GM23338 (cell line): ENCODE results near the gene USP1. TPM values are rescaled to one million over a fixed set of nuclear protein-coding genes. Genes with fewer than 3 reads are reported as not detected.
A peak's percentile ranks its signal among the peaks of the same experiment; 100 is the strongest.

Experiments
- ATAC-seq: fragments of 200-7000 bp; cut with Tn5 transposase; 3 replicates; pipeline ENCODE4 v1.9.1; 2020
- DNase-seq: peaks from one replicate; pipeline ENCODE4 v3.0.0-alpha.2; 2015; ENCODE audit warnings: low spot score
- H2AFZ ChIP-seq: fragments of 200-600 bp; sonication (generic); 2 replicates; pipeline ENCODE4 v1.8.0; 2016; ENCODE audit warnings: antibody characterized with exemption, mild to moderate bottlenecking, moderate library complexity
- H3F3A ChIP-seq: fragments of 200-600 bp; sonication (generic); replicated peaks from 2 replicates; pipeline ENCODE4 v1.8.0; 2017; ENCODE audit warnings: antibody characterized with exemption, mixed run types, low read depth
- H3K27ac ChIP-seq: fragments of 200-600 bp; sonication (generic); 2 replicates; pipeline ENCODE4 v1.6.1; 2016; ENCODE audit warnings: low read depth
- H3K27me3 ChIP-seq: fragments of 200-600 bp; sonication (generic); 2 replicates; pipeline ENCODE4 v1.8.0; 2016; ENCODE audit warnings: mild to moderate bottlenecking, mixed run types, moderate library complexity; ENCODE audit not compliant: insufficient read depth
- H3K36me3 ChIP-seq: fragments of 200-600 bp; sonication (generic); 2 replicates; pipeline ENCODE4 v1.8.0; 2016; ENCODE audit warnings: mild to moderate bottlenecking; ENCODE audit not compliant: insufficient read depth
- H3K4me1 ChIP-seq: fragments of 200-600 bp; sonication (generic); 2 replicates; pipeline ENCODE4 v1.8.0; 2016; ENCODE audit warnings: mild to moderate bottlenecking, moderate library complexity; ENCODE audit not compliant: insufficient read depth
- H3K4me2 ChIP-seq: fragments of 200-600 bp; sonication (generic); 2 replicates; pipeline ENCODE4 v1.7.1; 2017; ENCODE audit warnings: mixed run types
- H3K4me3 ChIP-seq: fragments of 200-600 bp; sonication (generic); 2 replicates; pipeline ENCODE4 v1.6.1; 2016; ENCODE audit warnings: mixed run types
- H3K79me2 ChIP-seq: fragments of 200-600 bp; sonication (generic); replicated peaks from 2 replicates; pipeline ENCODE4 v1.8.0; 2017; ENCODE audit warnings: mild to moderate bottlenecking; ENCODE audit not compliant: insufficient read depth
- H3K9me2 ChIP-seq: fragments of 200-600 bp; sonication (generic); 2 replicates; pipeline ENCODE4 v1.8.0; 2017; ENCODE audit not compliant: insufficient read depth
- H4K20me1 ChIP-seq: fragments of 200-600 bp; sonication (generic); replicated peaks from 2 replicates; pipeline ENCODE4 v1.8.0; 2017; ENCODE audit warnings: mild to moderate bottlenecking; ENCODE audit not compliant: insufficient read depth
- H3K27ac Mint-ChIP-seq: 2 replicates; pipeline ENCODE4 v1.8.0; 2020; ENCODE audit warnings: inconsistent platforms, mild to moderate bottlenecking, moderate library complexity, mixed read lengths
- H3K27me3 Mint-ChIP-seq: 3 replicates; pipeline ENCODE4 v1.8.0; 2022; ENCODE audit warnings: low read depth, mild to moderate bottlenecking, moderate library complexity, mixed read lengths, inconsistent platforms; ENCODE audit not compliant: insufficient read depth, poor library complexity
- H3K36me3 Mint-ChIP-seq: 3 replicates; pipeline ENCODE4 v1.8.0; 2021; ENCODE audit warnings: low read depth, mild to moderate bottlenecking, inconsistent platforms, moderate library complexity, mixed read lengths
- H3K4me1 Mint-ChIP-seq: 3 replicates; pipeline ENCODE4 v1.8.0; 2020; ENCODE audit warnings: mild to moderate bottlenecking, inconsistent platforms, mixed read lengths
- H3K4me3 Mint-ChIP-seq: 3 replicates; pipeline ENCODE4 v1.8.0; 2021; ENCODE audit warnings: moderate library complexity, mild to moderate bottlenecking, inconsistent platforms, mixed read lengths
- H3K9me3 Mint-ChIP-seq: 3 replicates; pipeline ENCODE4 v1.8.0; 2020; ENCODE audit warnings: moderate library complexity, mild to moderate bottlenecking, inconsistent platforms, mixed read lengths
- EZH2 ChIP-seq: fragments of 200-600 bp; sonication (generic); IDR thresholded peaks from one replicate; pipeline ENCODE4 v1.8.0; 2017; ENCODE audit warnings: antibody characterized with exemption, mild to moderate bottlenecking, low read depth; ENCODE audit not compliant: unreplicated experiment
- EZH2phosphoT487 ChIP-seq: fragments of 200-600 bp; sonication (generic); IDR thresholded peaks from one replicate; pipeline ENCODE4 v1.8.1; 2018; ENCODE audit warnings: antibody characterized with exemption; ENCODE audit not compliant: unreplicated experiment
- JUNB ChIP-seq: IDR thresholded peaks from one replicate; pipeline ENCODE4 v1.6.1; 2016; ENCODE audit warnings: antibody characterized with exemption; ENCODE audit not compliant: unreplicated experiment
- NANOG ChIP-seq: IDR thresholded peaks from 2 replicates; pipeline ENCODE4 v1.6.1; 2016; ENCODE audit warnings: antibody characterized with exemption, borderline replicate concordance
- POLR2AphosphoS5 ChIP-seq: IDR thresholded peaks from 2 replicates; pipeline ENCODE4 v1.6.1; 2016; ENCODE audit warnings: antibody characterized with exemption, low read depth
- polyA plus RNA-seq: library from polyadenylated mRNA; unstranded; fragments of >200 nt; fragmentation: Nextera tagmentation; extraction: Ambion mirVana; gene quantifications from 2 replicates; pipeline ENCODE4 v1.2.1, GENCODE V29; 2016
- total RNA-seq: library from RNA; depleted of rRNA; stranded (reverse); fragments of >200 nt; shearing (Covaris generic); gene quantifications from 2 replicates; pipeline ENCODE4 v1.2.3, GENCODE V29; 2014
- TF ChIP-seq, protein P1 (sequence below): IDR thresholded peaks from 2 replicates; pipeline ENCODE4 v1.6.1; 2016; ENCODE audit warnings: antibody characterized with exemption
- TF ChIP-seq, protein P2 (sequence below), 2 experiments: fragments of 200-600 bp in 1 of 2; sonication (generic) in 1 of 2; conservative IDR thresholded peaks; 2 replicates each; pipeline versions ENCODE4 v1.5.1 to v1.6.1; 2016 to 2017; ENCODE audit warnings: antibody characterized with exemption in 2 of 2, low read depth in 2 of 2, mild to moderate bottlenecking in 2 of 2, moderate library complexity in 1 of 2
- TF ChIP-seq, protein P3 (sequence below): IDR thresholded peaks from one replicate; pipeline ENCODE4 v1.6.1; 2018; ENCODE audit warnings: antibody characterized with exemption; ENCODE audit not compliant: unreplicated experiment

Gene USP1
- total and polyA plus RNA-seq, 2 experiments from 2014 or later: 45.6 to 74.6 TPM

DNA sequence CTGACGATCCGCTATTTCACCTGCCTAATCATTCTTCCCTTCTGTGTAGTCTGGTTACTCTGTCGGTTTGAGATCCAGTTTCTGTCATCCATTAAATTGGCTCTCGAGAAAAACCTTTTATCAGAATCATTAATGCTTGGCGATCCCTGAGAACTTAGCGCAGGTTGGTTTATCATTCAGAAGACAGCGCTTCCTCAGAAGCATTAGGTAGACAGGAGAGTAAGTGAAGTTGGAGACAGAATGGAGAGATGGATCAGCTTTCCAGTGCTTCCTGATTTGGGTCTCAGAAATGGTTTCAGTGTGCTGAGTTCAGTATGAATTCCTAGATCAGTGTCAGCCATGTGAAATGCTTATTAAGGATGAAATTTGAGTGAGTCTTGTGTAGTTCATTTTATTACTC, 1.3 kb downstream of the USP1 start:
- no peaks in the 10 kb centered on the region for H3K9me2 ChIP-seq
- H3K27ac Mint-ChIP-seq: no peak overlapping the region; the same call in 1 of the 2 replicates
- H3K27ac ChIP-seq: no peak overlapping the region
- H3K79me2 ChIP-seq: peaks cover 60% of the 10 kb centered on the region
- peaks cover 6% of the 10 kb centered on the region; the same call in 1 of the 2 replicates for H3F3A ChIP-seq
- ATAC-seq: no peak
- H3K27me3 Mint-ChIP-seq: peaks cover 17% of the 10 kb centered on the region
- DNase-seq: peak; percentile 7
- H3K4me2 ChIP-seq: peak overlapping the region; percentile 93
- H3K4me1 Mint-ChIP-seq: peaks cover 17% of the 10 kb centered on the region
- peaks cover 16% of the 10 kb centered on the region for H3K4me1 ChIP-seq
- peaks cover 4% of the 10 kb centered on the region for H3K36me3 ChIP-seq
- peak overlapping the region; percentile 87 for H3K4me3 ChIP-seq
- no peak overlapping the region for H2AFZ ChIP-seq
- peak overlapping the region; percentile 89 for H3K4me3 Mint-ChIP-seq
- H4K20me1 ChIP-seq: peaks cover 28% of the 10 kb centered on the region
- TF ChIP-seq, protein P1, sequence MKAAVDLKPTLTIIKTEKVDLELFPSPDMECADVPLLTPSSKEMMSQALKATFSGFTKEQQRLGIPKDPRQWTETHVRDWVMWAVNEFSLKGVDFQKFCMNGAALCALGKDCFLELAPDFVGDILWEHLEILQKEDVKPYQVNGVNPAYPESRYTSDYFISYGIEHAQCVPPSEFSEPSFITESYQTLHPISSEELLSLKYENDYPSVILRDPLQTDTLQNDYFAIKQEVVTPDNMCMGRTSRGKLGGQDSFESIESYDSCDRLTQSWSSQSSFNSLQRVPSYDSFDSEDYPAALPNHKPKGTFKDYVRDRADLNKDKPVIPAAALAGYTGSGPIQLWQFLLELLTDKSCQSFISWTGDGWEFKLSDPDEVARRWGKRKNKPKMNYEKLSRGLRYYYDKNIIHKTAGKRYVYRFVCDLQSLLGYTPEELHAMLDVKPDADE: no peak
- TF ChIP-seq NANOG (no peak), JUNB (no peak), EZH2phosphoT487 (no peak), EZH2 (no peak), POLR2AphosphoS5 (no peak)
- TF ChIP-seq, protein P2, sequence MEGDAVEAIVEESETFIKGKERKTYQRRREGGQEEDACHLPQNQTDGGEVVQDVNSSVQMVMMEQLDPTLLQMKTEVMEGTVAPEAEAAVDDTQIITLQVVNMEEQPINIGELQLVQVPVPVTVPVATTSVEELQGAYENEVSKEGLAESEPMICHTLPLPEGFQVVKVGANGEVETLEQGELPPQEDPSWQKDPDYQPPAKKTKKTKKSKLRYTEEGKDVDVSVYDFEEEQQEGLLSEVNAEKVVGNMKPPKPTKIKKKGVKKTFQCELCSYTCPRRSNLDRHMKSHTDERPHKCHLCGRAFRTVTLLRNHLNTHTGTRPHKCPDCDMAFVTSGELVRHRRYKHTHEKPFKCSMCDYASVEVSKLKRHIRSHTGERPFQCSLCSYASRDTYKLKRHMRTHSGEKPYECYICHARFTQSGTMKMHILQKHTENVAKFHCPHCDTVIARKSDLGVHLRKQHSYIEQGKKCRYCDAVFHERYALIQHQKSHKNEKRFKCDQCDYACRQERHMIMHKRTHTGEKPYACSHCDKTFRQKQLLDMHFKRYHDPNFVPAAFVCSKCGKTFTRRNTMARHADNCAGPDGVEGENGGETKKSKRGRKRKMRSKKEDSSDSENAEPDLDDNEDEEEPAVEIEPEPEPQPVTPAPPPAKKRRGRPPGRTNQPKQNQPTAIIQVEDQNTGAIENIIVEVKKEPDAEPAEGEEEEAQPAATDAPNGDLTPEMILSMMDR (conservative IDR thresholded peaks at IDR 0.05; ENCODE audit: low read depth in 2 of 2): no peak
- TF ChIP-seq, protein P3, sequence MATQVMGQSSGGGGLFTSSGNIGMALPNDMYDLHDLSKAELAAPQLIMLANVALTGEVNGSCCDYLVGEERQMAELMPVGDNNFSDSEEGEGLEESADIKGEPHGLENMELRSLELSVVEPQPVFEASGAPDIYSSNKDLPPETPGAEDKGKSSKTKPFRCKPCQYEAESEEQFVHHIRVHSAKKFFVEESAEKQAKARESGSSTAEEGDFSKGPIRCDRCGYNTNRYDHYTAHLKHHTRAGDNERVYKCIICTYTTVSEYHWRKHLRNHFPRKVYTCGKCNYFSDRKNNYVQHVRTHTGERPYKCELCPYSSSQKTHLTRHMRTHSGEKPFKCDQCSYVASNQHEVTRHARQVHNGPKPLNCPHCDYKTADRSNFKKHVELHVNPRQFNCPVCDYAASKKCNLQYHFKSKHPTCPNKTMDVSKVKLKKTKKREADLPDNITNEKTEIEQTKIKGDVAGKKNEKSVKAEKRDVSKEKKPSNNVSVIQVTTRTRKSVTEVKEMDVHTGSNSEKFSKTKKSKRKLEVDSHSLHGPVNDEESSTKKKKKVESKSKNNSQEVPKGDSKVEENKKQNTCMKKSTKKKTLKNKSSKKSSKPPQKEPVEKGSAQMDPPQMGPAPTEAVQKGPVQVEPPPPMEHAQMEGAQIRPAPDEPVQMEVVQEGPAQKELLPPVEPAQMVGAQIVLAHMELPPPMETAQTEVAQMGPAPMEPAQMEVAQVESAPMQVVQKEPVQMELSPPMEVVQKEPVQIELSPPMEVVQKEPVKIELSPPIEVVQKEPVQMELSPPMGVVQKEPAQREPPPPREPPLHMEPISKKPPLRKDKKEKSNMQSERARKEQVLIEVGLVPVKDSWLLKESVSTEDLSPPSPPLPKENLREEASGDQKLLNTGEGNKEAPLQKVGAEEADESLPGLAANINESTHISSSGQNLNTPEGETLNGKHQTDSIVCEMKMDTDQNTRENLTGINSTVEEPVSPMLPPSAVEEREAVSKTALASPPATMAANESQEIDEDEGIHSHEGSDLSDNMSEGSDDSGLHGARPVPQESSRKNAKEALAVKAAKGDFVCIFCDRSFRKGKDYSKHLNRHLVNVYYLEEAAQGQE: no peak
- H3K36me3 Mint-ChIP-seq: peaks cover 30% of the 10 kb centered on the region; the same call in 2 of the 3 replicates
- no peaks in the 10 kb centered on the region for H3K27me3 ChIP-seq
- H3K9me3 Mint-ChIP-seq: no peaks in the 10 kb centered on the region
